Upper lobe of left lung (tissue), 4 donors: ENCODE data around the gene ARHGEF12.

Source experiments
- CTCF ChIP-seq, 6 experiments: fragments of 450-650 bp in 4 of 6; fragments of 200-600 bp in 2 of 6; sonication (generic) in 2 of 6; IDR thresholded peaks; one replicate each; pipeline ENCODE4 v1.5.1; 2016 to 2019; ENCODE audit warnings: antibody characterized with exemption in 6 of 6
- EP300 ChIP-seq, 4 donors: sonication (generic); formaldehyde crosslinking; IDR thresholded peaks; one replicate each; pipeline ENCODE4 v1.5.1; 2017; ENCODE audit warnings: antibody characterized with exemption in 4 of 4, control low read depth in 2 of 4
- POLR2A ChIP-seq, 4 donors: fragments of 450-650 bp; IDR thresholded peaks; one replicate each; pipeline ENCODE4 v1.5.1; 2016 to 2017; ENCODE audit warnings: antibody characterized with exemption in 4 of 4, mild to moderate bottlenecking in 2 of 4

GRCh38 chr11:120499859-120500258 lies 163.6 kb downstream of the ARHGEF12 start:
- TF ChIP-seq EP300 (IDR thresholded peaks at IDR 0.05) (no peak), CTCF (IDR thresholded peaks at IDR 0.05) (no peak), POLR2A (IDR thresholded peaks at IDR 0.05) (no peak)
